Activated CD8-positive, alpha-beta memory T cell treated with anti-CD3 and anti-CD28 coated beads, Interleukin-2, amount 50 U/mL, for 1 hour (primary cell): ENCODE data around the gene RASGEF1C.
"Not testable (repeated sequence)": the region's sequence is repeated elsewhere in the genome, so short reads cannot be mapped to it uniquely, and the experiment has no call there.

Source experiments
- DNase-seq: peaks from one replicate; pipeline ENCODE4 v3.0.0-alpha.2; 2020; ENCODE audit errors: extremely low read depth

Gene RASGEF1C

DNA sequence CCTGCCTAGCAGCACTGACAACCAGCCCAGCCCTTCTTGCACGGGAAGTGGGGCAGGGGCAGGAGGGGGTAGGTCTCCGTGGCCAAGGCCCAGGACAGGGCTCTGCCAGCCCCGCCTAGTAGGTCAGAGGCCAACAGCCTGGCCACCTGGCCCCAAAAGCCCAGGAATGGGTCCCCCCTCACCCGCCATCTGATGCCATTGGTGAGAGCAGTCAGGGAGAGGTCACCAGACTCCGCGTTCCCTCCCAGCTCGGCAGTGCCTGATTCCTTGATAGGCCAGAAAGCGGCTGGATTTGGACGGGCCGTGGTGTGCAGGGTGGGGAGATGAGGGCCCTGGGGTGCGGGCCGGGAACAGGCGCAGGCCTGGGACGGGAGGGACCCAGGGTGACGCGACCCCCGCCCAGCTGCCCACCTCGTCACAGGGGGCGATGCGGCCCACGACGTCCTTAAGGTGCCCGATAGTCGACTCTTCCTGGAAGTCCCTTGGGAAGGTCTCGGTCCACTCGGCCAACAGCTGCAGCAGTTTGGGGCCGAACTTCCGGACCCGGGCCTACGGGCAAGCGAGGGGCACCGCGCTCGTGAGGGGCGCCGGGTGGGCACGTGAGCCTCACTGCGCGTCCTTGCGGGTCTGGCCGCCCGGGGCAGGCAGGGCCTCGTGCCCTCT, 72.9 kb downstream of the RASGEF1C start:
- no peak for DNase-seq

DNA sequence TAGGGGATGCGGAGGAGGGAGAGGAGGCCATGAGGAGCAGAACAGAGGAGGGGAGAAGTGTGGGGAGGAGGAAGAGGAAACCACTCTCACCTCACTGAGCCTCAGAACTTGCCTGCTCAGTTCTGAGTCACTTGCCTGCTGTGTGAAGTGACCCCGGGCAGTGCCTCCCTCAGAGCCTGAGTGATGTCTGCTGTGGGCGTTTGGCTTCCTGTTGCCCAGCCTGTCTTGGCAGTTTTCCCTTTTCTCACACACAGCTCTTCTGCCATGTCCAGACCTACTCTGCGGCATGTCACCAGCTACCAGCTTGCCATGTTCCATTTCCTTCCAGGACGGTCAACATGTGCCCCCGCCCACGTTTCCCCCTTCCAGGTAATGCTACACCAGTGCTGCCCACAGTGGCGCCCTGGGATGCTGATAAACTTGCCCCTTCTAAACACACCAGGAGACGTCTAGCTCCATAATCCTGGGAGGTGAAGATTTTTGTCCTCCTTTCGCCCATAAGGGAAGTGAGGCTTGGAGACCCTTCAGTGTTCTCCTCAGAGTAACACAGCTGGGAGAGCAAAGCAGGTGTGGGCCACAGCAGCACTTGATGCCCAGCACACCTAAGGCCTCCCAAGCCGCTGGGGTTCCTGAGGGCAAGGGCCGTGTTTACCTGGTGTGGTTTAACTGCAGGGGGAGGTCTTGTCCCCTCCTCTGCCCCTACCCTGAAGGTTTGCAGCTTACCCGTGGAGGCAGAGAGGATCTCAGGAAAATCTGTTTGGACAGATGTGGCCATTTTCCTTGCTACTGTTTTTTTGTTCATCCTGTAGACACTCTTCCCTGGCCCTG, 73.7 kb downstream of the RASGEF1C start:
- DNase-seq, result no peak

DNA sequence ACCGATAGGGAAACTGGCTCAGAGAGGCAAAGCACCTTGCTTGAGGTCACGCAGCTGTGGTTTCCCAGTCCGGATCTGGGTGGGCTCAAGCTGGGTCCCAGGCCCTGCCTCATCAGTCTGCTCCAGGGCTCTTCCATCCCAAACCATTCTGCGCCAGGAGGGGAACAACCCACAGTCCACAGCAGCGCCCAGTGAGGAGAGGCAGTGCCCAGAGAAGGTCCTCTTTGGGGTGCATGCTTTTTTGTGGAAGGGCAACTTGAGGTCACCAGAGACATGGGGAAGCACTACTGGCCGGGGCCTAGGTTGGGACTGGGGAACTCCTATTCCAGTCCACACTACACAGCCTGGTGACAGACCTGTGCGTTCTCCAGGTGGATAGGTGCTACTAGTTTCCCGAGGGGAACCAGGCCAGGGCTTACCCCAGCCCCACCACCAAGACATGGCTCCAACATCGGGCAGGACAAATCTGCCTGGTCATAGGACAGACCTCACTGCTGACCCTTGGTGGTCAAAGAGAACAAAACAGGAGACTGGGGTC, 75.0 kb downstream of the RASGEF1C start:
- no peak for DNase-seq

DNA sequence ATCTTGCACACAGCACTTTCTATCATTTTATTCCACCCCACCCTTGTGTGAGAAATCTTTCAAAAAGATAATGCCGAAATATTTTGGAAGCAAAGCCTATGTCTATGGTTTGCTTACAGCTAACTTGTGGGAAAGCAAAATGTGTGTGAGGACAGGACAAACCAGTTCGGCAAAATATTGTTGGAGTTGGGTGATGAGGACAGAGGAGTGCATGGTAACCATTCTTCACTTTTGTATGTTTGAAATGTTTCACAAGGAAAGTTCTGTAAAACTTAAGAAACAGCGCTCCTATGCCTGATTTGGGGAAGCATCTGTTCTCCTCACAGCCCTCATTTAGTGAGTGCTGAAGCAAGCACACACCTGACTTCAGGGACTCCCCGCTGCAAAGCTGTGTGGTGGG, 75.5 kb downstream of the RASGEF1C start:
- DNase-seq, result no peak

DNA sequence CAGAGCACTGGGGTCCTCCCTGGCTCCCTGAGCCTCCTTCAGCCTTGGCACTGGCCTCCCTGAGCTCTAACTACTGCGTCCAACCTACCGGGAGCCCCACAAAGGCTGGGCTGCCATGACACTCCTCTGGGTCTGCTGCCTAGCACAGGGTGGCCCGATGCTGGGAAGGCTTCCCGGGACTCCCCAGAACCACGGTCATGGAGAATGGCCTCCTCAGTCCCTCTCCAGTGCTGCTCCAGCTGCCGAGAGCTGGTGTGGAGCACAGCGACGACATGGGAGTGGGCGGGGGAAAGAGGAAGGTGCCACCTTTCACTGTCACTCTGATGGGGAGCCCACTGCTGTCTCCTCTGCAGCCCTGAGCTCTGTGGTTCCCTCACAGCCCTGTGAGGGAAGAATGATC, 76.0 kb downstream of the RASGEF1C start:
- no peak for DNase-seq

DNA sequence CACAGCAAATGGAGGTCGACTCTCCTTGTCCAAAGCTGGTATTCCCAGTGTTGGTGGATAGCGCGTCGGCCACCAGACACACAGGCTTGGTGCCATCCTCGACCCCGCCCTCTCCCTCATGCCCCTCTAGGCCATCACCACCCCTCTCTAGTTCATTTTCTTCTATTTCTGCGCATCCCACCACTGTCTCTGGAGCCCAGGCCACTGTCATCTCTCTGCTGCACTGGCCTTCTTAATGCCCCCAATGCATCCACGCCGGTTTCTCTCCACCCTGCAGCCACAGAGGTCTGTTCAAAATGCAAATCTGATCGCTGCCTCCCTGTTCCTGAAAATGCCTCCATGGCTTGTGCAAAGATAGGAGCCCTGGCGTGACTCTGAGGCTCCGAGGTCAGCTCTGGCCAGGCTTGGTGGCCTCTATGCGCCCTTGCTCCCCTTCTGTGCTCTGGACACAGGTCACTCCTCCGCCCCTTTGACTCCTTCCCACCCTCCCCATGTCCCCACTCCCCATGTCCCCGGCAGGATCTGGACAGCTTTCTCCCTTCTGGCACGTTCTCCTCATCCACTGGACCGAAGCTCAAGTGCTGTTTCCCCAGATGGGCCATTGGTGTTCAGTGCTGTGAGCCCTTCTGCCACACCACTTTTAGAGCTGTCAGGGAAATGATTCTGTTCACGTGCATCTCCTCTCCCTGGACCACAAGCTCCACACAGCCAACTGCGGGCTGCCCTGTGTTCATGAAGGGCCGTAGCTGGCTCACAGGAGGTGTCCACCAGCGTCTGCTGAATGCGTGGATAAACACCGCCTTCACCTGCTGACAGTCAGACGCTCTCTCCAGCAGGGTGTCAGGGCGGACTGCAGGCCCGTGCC, 77.9 kb downstream of the RASGEF1C start:
- DNase-seq, result no peak

DNA sequence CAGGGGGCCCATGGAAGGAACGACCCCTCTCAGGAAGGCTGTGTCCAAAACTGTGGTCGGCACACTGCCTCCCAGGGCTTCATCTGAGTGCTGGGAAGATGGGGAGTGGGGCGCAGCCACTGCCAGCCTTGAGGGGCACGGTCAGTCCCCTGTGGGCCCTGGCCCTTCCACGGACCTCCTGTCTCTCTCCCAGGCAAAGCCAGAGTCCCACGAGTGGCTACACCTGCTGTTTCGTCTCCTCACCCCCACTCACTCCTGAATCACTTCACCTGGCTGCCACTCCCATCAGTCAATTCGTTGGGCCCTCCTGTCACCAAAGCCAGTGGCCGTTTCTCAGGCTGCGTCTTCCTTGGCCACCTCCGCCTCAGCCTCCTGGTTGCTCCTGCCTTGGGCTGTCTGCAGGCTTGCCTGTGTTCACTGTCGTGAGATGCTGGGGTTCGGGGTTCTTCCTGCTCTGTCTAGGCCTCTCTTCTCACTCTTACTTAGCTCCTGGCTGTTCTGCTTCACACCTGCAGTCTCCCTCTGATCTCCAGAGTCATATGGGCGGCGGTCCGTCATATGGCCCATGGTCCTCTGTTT, 78.6 kb downstream of the RASGEF1C start:
- DNase-seq, result no peak

DNA sequence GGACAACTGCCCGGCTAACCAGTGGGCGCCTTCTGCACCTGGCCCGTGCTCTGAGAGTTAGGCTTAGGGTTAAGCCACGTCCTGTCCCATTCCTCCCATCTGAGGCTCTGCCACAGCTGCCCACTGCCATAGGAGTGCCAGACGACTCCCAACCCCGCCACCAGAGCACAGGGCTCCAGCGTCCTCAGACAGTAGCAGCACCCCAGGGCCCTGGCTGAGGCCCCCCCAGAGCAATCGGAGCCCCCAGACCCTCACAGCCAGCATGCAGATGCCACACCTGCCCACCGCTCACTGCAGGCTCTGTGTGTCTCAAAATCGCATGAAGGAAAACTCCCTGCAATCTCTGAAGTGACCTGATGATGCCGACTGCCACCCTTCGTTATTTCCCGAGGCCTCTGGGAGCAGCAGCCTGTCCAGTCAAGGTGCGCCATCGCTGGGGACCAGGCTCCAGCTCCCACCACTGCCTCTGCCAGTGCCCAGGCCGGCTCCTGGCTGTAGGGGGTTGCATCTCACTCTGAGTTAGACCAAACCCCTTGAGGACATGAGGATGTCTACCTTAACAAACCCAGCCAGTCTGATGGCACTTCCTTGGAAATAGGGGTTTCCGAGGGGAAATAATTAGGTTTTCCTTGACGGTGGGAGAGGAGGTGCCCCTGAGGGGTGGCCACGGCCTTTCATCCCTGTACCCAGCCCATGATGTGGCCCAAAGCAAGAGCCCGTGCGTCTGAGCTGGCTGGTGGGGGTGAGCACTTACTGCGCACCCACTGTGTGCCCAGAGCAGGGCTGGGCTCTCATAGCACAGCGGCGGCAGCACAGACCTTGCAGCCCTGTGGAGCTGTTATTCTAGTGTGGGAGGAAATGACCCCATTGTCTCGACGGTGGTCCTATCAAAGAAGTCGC, 79.5 kb downstream of the RASGEF1C start:
- no peak for DNase-seq

DNA sequence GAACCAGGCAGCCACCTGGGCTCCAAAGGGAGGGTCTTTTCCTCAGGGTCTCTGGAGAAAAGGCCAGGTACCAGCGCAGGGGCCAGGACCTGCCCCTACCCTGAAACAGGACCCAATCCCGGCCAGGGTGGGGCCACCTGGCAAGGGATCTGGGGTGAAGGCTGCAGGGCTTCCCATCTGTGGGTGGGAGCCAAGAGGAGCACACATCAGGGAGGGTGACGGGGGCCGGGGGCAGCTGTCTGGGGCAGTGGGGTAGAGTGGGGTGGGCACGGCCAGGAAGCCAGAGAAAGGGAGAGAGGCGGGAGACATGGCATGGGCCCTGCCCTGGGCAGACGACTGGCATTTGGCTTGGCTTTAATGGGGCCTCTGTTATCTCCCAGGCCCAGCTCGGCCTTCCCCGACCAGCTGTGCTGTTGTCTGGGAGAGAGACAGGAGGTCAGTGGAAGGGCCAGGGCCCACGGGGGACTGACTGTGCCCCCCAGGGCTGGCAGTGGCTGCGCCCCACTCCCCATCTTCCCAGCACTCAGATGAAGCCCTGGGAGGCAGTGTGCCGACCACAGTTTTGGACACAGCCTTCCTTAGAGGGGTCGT, 80.2 kb downstream of the RASGEF1C start:
- DNase-seq, result no peak

DNA sequence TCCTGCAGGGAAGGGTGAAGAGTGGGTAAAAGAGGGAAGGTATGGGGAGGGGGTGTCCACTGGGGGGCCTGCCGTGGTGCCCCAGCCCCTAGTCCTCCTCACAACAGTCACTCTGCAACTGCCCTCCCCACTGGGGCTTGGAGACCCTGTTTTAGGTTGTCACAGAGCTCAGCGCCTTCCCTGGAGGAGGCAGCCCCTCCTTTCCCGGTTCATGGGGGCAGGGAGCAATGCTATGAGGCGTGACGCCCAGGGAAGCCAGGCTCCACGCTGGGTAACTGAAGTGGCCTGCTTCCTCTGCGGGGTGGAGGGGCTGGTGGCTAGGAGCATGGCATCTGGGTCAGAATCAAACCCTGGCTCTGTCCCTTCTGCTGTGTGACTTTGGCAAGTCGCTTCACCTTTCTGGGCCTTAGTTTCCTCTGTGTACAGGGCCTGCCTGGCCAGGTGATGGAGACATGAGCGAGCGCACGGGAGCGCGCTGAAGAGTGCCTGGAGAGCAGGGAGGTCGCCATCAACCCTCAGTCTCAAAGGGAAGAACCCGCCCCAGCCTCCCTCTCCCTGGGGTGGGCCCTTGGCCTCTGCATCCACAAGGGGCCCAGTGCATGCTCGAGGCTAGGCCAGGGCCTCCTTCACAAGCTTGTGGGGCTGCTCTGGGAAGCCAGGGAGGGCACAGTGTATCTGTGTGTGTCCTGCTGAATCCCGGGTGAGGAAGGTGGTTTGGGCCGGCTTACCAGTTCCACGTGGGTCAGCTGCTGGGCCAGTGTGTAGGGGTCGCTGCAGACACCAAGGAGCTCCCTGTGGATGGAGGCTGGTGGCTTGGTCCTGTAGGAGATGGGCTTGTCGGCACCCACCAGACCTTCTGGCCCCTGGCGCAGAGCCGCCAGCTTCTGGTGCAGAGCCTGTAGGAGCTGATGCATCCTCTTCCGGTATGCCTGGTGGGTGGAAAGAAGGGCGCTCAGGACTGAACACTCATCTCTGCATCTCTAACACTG, 81.0 kb downstream of the RASGEF1C start:
- DNase-seq, result no peak

DNA sequence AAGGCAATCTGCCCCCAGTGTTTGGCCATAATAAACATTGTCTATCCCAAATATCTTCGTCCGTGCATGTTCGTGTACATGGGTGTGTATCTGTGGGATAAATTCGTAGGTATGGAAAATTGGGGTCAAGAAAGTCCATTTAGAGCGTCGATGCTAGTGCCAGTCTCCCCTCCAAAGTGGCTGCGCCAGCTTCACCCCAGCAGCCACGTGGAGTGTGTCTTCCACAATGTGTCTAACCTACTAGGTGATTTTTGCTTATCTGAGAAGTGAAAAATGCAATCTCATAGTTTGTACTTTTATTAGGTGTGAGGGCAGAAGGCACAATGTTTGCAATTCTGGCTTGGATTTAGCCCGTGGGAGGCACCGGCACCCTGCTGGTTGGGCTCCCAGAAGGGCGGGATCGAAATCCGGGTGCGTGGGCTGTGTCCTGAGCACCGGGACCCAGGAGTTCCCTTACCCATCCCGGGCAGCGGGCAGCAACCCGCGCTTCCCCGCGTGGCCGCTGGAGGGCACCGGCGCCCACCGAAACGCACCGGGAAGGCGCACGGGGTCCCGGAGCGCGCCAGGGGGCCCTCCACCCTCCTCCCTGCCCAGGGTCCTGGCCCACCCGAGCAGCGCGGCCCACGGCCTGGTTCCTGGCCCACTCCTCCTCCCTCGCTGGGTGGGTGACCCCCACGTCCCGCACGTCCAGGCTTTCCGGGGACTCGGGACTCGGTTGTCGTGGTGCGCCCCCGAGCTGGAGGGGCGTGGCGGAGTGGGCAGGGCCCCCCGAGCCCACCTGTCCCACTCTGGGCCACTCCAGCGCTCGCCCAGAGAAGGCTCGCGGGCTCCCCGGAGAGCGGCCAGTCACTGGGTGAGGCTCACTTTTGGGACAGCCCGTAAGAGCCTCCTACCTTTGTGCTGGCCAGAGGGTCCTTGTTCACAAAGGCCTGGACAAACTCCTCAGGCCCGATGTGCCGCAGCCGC, 82.0 kb downstream of the RASGEF1C start:
- no peak for DNase-seq

DNA sequence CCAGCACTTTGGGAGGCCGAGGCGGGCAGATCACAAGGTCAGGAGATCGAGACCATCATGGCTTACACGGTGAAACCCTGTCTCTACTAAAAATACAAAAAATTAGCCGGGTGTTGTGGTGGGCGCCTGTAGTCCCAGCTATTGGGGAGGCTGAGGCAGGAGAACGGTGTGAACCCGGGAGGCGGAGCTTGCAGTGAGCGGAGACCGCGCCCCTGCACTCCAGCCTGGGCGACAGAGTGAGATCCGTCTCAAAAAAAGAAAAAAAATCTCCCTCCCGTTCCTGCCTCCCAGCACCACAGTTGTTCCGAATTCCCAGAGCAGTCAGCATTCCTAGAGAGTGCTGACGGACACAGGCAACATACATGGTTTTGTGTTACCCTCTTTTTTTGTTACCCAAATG, 82.9 kb downstream of the RASGEF1C start:
- not testable (repeated sequence) for DNase-seq

DNA sequence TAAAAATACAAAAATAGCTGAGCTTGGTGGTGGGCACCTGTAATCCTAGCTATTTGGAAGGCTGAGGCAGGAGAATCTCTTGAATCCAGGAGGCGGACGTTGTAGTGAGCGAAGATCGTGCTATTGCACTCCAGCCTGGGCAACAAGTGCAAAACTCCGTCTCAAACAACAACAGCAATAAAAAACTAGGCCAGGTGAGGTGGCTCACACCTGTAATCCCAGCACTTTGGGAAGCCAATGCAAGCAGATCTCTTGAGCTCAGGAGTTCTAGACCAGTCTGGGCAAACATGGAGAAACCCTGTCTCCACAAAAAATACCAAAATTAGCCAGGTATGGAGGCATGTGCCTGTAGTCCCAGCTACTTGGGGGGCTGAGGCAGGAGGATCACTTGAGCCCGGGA, 84.3 kb downstream of the RASGEF1C start:
- DNase-seq, result not testable (repeated sequence)

DNA sequence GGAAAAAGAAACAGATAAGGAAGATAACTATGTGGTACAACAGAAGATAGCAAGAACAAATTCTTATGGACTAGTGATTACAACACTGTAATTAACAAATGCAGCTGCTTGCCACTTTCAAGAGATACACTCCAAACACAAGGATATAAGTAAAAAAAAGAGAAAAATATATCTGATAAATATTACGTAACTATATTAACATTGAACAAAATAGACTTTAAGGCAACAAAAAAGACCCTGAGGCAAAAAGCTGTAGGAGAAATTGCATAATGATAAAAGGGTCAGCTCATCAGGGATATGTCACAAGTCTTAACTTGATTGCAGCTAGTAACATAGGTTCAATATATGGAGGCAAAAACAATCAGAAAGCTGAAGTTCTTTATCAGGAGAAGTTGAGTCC, 86.1 kb downstream of the RASGEF1C start:
- no peak for DNase-seq

DNA sequence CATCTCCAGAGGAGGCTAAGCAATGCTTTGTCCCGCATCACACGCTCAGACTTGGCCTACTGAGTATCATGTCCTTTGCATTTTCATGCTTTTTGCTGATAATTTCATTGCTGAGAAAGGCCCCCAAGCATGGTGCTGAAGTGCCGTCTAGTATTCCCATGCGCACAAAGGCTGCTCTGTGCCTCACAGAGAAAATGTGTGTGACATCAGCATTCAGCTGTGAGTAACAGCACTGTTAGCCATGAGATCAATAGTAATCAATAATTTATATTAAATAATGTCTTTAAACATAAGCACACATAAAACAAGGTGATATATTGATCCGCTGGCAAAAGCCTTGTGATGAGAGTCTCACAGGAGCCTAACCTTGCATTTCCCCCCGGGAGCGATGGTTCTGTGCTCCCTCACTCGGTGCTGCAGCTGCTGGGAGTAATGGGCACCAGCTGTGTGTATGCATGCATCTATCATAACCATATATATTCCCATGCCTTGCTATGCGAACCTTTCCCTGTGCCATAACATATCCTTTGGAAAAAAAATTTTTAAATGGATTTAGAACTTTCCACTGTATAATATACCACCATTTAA, 87.1 kb downstream of the RASGEF1C start:
- no peak for DNase-seq

DNA sequence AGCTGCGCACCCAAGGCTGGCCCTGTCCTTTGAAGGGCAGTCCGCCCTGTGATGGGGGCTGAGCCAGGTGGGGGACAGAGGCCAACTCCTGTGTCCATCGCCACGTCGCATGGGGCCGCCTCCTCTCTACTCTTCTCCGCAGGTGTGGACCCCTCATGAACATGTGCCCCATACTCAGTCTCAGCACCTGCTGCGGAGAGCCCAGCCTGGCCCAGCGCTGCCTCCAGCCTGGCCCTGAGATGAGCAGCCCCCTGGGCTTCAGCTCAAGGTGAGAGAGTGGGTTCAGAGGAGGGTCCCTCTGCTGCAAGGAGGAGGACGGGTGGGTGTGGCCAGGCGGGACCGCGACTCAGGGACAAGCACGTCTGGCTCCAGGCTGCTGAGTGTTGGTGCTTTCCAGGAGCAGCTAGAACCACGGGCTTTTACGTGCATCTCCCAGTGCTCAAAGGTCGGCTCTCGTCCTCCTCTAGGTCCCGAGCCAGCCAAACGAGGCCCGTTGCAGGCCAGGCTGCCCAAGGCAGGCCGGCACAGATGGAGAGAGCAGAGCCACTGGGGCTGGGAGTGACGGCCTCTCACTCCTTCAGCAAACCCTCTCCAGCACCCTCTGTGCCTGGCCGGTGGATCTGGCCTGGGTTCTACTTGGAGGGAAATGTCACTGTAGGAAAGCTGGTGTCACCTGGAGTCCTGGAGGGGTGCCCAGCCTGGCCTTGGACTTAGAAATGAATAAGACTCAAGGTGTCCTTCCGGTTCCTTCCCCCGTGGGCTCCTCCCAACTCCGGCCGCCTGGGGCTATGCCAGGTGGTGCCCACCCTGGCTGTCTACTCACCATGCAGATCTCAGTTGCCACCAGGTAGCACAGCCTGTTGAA, 88.5 kb downstream of the RASGEF1C start:
- DNase-seq, result no peak

DNA sequence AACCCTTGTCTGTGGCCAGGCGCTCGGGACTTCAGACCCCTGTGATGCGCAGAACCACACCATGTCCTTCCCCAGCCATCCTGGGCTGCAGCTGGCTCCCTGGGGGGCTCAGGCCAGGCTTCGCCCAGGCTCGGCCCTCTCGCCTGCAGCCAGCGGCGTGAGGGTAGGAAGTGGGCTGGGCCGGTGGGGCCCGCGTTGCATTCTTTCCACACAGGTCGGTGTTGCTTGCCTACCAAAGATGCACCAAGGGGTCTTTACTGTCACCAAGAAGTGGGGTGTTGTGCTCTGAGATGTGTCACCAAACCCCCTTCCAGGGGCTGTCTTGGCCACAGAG, 89.1 kb downstream of the RASGEF1C start:
- no peak for DNase-seq
